DMS 273 treated with DMSO at 0.1 percent for 48 hours (cell line): ENCODE data around the gene LRRC56.
"Not testable (repeated sequence)": the region's sequence is repeated elsewhere in the genome, so short reads cannot be mapped to it uniquely, and the experiment has no call there.

Source experiments
- DNase-seq: peaks from one replicate; lab custom pipeline; 2025; lab: John Stamatoyannopoulos, UW

LRRC56 gene

GRCh38 chr11:501001-501682 is 36.2 kb upstream of the LRRC56 start:
- no peak for DNase-seq

- no peak for DNase-seq
These were observed 35.5 kb upstream of the LRRC56 start for GRCh38 chr11:501683-502287.

DNA sequence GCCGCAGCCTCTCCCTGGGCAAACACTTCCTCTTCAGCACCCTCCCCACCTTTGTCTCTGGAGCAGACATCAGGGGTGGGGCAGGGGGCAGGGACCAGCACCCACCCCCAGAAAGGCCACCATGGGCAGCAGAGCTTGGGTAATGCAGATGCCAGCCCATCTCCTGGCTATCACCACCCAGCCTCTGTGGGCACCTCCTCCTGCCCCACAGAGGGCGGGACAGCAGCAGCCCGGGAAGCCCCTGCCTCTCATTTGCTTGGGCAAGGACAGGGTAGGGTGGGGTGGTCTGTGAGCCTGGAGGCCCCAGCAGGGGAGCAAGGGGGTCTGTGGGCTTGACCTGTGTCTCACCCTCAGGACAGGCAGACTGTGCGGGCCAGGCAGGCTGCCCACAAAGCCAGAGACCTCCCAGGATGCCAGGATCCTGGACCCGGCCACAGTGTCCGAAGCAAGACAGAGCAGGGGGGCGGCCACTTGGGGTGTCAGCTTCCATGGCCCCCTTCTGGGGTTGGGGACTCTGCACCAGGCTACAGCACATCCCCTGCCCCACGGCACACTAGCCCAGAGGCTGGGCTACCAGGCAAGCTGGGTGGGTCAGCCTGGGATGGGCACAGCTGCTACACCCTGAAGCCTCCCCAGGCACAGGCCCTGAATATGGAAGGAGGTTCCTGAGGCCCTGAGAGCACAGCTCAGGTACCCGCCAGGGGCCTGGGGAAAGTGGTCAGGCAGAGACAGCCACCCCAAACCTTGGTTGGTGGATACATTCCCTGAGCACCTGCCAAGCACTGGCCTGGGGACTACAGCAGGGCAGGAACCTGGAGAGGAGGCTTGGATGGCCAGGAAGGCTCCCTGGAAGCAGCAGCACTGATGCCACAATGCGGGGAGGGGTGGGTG is 34.8 kb upstream of the LRRC56 start:
- DNase-seq: no peak

- no peak for DNase-seq
These were observed 33.9 kb upstream of the LRRC56 start for GRCh38 chr11:503179-503981.

DNA sequence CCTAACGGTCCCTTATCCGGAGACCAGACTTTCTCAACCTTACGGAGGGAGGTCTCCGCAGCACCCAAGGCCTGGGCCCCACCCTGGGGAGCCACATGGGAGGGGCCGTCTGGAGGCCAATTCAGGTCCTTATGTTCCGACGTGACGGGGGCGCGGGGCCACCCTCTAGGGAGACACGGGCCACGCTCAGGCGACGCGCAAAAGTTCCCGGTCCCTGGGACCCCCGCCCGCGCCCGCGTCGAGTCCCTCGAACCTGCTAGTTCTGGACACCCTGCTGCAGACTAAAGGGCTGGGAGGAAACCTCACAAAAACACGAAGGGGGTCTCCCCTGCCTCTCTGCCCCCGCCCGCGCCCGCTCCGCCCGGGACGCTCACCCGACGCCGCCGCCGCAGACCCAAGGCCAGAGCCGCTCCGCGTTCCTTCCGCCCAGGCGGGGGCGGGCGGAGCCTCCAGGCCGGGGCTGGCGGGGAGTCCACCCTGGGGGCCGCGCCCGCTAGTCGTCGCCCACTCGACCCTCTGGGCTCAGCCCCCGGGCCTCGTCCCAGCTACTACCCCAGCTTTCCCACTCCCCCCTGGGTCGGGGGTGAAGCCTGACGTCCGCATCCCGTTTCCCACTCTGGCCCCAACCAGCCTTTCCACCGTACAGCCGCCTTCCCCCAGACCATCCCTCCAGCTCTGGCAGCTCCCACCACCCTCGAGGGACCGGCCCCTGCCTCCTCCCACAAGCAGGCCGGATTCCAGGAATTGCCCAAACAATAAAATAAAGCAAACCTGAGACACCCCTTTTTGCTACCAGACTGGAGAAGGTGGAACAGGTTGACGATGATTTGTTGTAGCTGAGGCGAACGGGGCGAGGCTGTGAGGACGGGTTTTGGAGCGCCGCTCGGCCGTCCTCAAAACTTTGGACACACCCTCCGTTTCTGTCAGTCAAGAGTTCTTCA is 33.0 kb upstream of the LRRC56 start:
- no peak for DNase-seq

GRCh38 chr11:504994-505344 is 32.4 kb upstream of the LRRC56 start:
- DNase-seq: no peak

DNA sequence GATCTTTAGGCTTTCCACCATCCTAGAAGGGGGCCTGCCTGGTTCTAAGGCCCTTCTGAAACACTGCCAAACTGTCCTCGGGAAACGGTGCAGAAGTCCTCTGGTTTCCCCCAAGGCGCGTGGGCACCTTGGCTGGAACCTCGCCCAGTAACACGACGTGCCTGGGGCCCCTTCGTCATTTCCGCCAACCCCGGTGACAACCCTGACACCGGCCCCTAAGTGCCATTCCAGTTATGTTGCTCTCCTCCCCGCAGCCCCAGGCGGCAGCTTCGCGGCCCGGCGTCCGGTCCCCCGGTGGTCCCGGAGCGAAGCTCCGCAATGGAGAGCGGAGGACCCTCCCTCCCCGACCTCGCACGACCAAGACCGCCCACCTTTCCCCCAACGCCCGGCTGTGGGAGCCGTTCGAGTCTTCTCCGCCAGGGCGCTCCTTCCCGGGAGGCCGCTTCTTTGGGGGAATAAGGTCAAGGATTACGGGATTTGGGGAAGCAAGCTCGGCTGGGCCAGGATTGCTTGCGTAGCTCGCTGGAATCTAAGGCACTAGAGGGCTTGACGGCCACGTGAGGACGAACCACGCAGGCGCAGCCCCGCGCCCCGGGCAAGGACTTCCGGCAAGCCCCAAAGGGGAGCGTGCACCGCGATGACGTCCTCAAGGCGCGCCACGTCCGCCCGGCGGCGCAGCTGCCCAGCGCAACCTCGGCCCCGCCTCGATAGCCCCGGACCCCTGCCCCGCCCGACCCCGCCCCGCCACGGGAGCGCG is 30.9 kb upstream of the LRRC56 start:
- peak; percentile 79 for DNase-seq

DNA sequence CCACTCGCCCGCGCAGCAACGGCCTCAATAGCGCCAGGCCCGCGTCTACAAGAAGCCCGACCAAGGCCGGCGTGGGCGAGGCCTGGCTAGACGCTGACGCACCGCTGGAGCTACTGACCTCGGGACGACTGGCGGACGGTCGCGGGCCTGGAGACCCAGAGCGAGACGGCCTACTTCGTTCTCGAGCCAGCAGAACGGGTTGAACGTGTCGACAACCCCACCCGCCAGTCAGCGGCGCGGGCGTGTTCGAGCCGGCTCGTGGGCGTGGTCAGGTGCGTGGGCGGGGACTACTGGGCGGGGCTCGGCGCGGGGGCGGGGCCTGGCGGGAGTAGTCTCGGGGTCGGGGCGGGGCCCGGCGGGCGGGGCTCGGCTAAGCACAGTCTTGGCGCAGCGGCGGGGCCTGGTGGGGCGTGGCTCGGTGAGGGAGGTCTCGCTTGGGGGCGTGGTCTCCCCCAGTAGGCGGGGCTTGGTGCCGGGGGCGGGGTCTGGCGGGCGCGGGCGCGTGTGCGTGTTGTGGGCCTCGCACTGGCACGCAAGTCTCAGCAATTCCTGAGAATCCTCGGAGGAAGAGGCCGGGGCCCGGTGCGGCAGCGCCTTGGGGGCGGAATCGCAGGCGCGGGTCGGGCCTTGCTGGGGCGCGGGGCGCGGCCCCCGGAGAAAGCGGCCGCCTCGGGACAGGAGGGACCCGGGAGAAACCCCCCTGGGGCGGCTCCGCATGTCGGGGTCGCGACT is 30.2 kb upstream of the LRRC56 start, which contains the start of gene RNH1:
Gene RNH1, minus strand, starts transcription at position 248 of the 732 bp plus-strand sequence. CDS start 5,080 bp downstream, outside the sequence.
- peak; percentile 59 for DNase-seq

- no peak for DNase-seq
These were observed 29.4 kb upstream of the LRRC56 start for GRCh38 chr11:507727-508515.

DNA sequence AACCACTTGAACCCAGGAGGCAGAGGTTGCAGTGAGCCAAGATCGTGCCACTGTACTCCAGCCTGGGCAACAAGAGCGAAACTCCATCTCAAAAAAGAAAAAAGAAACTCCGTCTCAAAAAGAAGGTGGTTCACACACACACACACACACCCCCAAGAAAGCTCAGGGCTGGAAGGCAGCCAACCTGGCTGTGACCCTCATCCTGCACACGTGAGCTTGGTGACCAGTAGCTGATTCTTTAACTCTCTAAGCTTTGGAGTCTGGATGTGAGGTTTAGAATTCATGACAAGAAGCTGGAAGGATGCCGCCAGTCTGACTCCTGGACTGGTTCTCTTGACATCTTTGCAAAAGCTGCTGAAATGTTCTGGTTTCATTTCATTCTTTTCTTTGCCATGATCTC is 28.4 kb upstream of the LRRC56 start:
- DNase-seq: no peak

GRCh38 chr11:512761-513595 is 24.3 kb upstream of the LRRC56 start:
- no peak for DNase-seq

GRCh38 chr11:514606-515005 is 22.7 kb upstream of the LRRC56 start:
- no peak for DNase-seq

- DNase-seq: no peak
These were observed 22.2 kb upstream of the LRRC56 start for GRCh38 chr11:515131-515530.

GRCh38 chr11:516400-516799 is 20.9 kb upstream of the LRRC56 start:
- DNase-seq: no peak

DNA sequence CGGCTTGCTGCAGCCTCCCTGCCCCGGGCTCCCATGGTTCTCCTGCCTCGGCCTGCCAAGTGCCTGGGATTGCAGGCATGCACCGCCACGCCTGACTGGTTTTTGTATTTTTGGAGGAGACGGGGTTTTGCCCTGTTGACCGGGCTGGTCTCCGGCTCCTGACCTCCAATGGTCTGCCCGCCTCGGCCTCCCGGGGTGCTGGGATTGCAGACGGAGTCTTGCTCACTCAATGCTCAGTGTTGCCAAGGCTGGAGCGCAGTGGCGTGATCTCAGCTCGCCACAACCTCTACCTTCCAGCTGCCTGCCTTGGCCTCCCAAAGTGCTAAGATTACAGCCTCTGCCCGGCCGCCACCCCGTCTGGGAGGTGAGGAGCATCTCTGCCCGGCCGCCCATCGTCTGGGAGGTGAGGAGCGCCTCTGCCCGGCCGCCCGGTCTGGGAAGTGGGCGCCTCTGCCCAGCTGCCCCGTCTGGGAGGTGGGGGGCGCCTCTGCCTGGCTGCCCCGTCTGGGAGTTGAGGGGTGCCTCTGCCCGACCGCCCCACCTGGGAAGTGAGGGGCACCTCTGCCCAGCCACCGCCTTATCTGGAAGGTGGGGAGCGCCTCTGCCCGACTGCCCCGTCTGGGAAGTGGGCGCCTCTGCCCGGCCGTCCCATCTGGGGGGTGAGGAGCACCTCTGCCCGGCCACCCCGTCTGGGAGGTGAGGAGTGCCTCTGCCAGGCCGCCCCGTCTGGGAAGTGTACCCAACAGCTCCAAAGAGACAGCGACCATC is 20.2 kb upstream of the LRRC56 start:
- not testable (repeated sequence) for DNase-seq

GRCh38 chr11:518463-519202 is 18.7 kb upstream of the LRRC56 start:
- DNase-seq: peak; percentile 78
